Measurements from ENCODE around the gene FGFRL1.
"Not testable (repeated sequence)": the region's sequence is repeated elsewhere in the genome, so short reads cannot be mapped to it uniquely, and the experiment has no call there.

FGFRL1 gene

GRCh38 chr4:992297-993110 lies 18.9 kb upstream of the FGFRL1 start:
- FAIRE-seq (no peak), DNase-seq (ENCODE audit: insufficient read length, low spot score) (no peak)

- DNase-seq (ENCODE audit: insufficient read length, low spot score): no peak
- no peak for FAIRE-seq
Observed at GRCh38 chr4:993111-994029, 18.1 kb upstream of the FGFRL1 start, which contains the start of gene SLC26A1. Gene SLC26A1 (minus strand): TSS chr4:993404. CDS start chr4:991703, 1,701 bp downstream.

GRCh38 chr4:995311-996026 lies 16.0 kb upstream of the FGFRL1 start:
- DNase-seq (ENCODE audit: insufficient read length, low spot score) (no peak), FAIRE-seq (no peak)

- DNase-seq (ENCODE audit: insufficient read length, low spot score) (no peak), FAIRE-seq (no peak)
Observed at GRCh38 chr4:996030-996996, 15.1 kb upstream of the FGFRL1 start.

- no peak for DNase-seq (ENCODE audit: insufficient read length, low spot score)
Observed at GRCh38 chr4:996997-997374, 14.4 kb upstream of the FGFRL1 start.

GRCh38 chr4:997375-998071 lies 13.9 kb upstream of the FGFRL1 start:
- FAIRE-seq: no peak
- DNase-seq (ENCODE audit: insufficient read length, low spot score): no peak

More at GRCh38 chr4:996997-997374, 14.4 kb upstream of the FGFRL1 start:
- no peak for FAIRE-seq

GRCh38 chr4:998096-998691 lies 13.2 kb upstream of the FGFRL1 start:
- DNase-seq (ENCODE audit: insufficient read length, low spot score) (no peak), FAIRE-seq (peak; percentile 55)

- DNase-seq (ENCODE audit: insufficient read length, low spot score); FAIRE-seq: not testable (repeated sequence)
Observed at GRCh38 chr4:999240-999863, 12.1 kb upstream of the FGFRL1 start.

GRCh38 chr4:999882-1000425 lies 11.5 kb upstream of the FGFRL1 start:
- no peak for DNase-seq (ENCODE audit: insufficient read length, low spot score)
- no peak for FAIRE-seq

- no peak for DNase-seq (ENCODE audit: insufficient read length, low spot score)
- FAIRE-seq: no peak
Observed at GRCh38 chr4:1000686-1001260, 10.7 kb upstream of the FGFRL1 start.

- FAIRE-seq (no peak), DNase-seq (ENCODE audit: insufficient read length, low spot score) (no peak)
Observed at GRCh38 chr4:1001561-1002130, 9.8 kb upstream of the FGFRL1 start.

GRCh38 chr4:1002131-1002630 lies 9.2 kb upstream of the FGFRL1 start:
- no peak for FAIRE-seq

GRCh38 chr4:1002631-1003251 lies 8.7 kb upstream of the FGFRL1 start:
- DNase-seq (ENCODE audit: insufficient read length, low spot score) (no peak), FAIRE-seq (no peak)

More at GRCh38 chr4:1002131-1002630, 9.2 kb upstream of the FGFRL1 start:
- no peak for DNase-seq (ENCODE audit: insufficient read length, low spot score)

- FAIRE-seq (no peak), DNase-seq (ENCODE audit: insufficient read length, low spot score) (no peak)
Observed at GRCh38 chr4:1003271-1004070, 8.0 kb upstream of the FGFRL1 start.

GRCh38 chr4:1004071-1004418 lies 7.4 kb upstream of the FGFRL1 start:
- DNase-seq (ENCODE audit: insufficient read length, low spot score) (no peak), FAIRE-seq (no peak)
